Measurements from ENCODE around the gene GPR35. TPM values are rescaled to one million over a fixed set of nuclear protein-coding genes. Genes with fewer than 3 reads are reported as not detected.

GPR35 gene
- total and polyA plus RNA-seq, 2 donors (not counting 3 experiments of a cell fraction or from before 2014, with no cell fraction given) = 0.18 to 0.33 TPM

DNA sequence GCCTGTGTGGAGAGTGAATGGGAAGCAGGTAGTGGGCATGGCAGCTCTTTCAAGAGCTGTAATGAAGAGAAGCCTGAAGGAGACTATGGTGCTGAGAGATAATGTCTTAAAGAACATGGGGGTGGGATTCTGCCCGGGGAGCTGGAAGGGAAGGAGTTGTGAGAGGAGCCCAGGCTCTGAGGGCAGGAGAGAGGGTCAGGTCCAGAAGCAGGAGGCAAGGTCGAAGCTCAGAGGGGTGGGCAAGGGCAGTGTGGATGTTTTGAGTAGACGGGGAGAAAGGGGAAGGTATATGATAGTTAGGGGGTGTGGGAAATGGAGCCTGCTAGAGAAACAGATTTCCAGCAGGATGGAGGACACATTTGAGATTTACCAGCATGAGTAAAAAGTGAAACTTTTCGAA lies 36.6 kb upstream of the GPR35 start:
- TF ChIP-seq, protein P1, sequence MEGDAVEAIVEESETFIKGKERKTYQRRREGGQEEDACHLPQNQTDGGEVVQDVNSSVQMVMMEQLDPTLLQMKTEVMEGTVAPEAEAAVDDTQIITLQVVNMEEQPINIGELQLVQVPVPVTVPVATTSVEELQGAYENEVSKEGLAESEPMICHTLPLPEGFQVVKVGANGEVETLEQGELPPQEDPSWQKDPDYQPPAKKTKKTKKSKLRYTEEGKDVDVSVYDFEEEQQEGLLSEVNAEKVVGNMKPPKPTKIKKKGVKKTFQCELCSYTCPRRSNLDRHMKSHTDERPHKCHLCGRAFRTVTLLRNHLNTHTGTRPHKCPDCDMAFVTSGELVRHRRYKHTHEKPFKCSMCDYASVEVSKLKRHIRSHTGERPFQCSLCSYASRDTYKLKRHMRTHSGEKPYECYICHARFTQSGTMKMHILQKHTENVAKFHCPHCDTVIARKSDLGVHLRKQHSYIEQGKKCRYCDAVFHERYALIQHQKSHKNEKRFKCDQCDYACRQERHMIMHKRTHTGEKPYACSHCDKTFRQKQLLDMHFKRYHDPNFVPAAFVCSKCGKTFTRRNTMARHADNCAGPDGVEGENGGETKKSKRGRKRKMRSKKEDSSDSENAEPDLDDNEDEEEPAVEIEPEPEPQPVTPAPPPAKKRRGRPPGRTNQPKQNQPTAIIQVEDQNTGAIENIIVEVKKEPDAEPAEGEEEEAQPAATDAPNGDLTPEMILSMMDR (IDR thresholded peaks at IDR 0.05; ENCODE audit: extremely low read depth in 1 of 2, insufficient read depth in 1 of 2, low read depth in 1 of 2, low read length in 2 of 2) = no peak
- TF ChIP-seq POLR2AphosphoS5 (IDR thresholded peaks at IDR 0.05; ENCODE audit: insufficient read depth, low read depth, low read length) (no peak), JUN (IDR thresholded peaks at IDR 0.05; ENCODE audit: borderline replicate concordance, insufficient read depth, insufficient read length, low read depth) (no peak), POLR2A (IDR thresholded peaks at IDR 0.05; ENCODE audit: low read depth, low read length) (no peak), MYC (IDR thresholded peaks at IDR 0.05; ENCODE audit: low read depth, low read length) (no peak), GATA2 (IDR thresholded peaks at IDR 0.05; ENCODE audit: insufficient read depth, insufficient read length, low read depth, low read length) (no peak), FOS (IDR thresholded peaks at IDR 0.05; ENCODE audit: borderline replicate concordance, insufficient read depth, low read length) (no peak), EZH2 (IDR thresholded peaks at IDR 0.05; ENCODE audit: borderline replicate concordance, low read depth, low read length, severe bottlenecking) (no peak)
- TF ChIP-seq, protein P2, sequence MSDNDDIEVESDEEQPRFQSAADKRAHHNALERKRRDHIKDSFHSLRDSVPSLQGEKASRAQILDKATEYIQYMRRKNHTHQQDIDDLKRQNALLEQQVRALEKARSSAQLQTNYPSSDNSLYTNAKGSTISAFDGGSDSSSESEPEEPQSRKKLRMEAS (IDR thresholded peaks at IDR 0.05; ENCODE audit: insufficient read depth, insufficient read length) = no peak
- H3K27ac ChIP-seq (ENCODE audit: insufficient read depth, low read depth, low read length) = no peak overlapping the region
- H3K4me1 ChIP-seq (ENCODE audit: control insufficient read depth, extremely low read depth, insufficient read depth, low read length) = peaks cover 17% of the 10 kb centered on the region
- H3K9me1 ChIP-seq (replicated peaks; ENCODE audit: control insufficient read depth, extremely low read depth, insufficient read depth, low read length) = no peaks in the 10 kb centered on the region
- CTCF ChIA-PET = interaction anchor here (0.7 to 5.3 kb wide), 3 partner anchors 22 to 75 kb away, joined by 3 to 47 read pairs (median 4); no protein-coding TSS in a partner anchor
- no peak for FAIRE-seq
- H3K4me3 ChIP-seq (replicated peaks in 1 of 3; ENCODE audit: insufficient read depth in 1 of 3, low read depth in 1 of 3, low read length in 3 of 3) = no peak overlapping the region
- no peak overlapping the region for H3K4me2 ChIP-seq (ENCODE audit: insufficient read depth, low read length)
- no TSS peak for BruUV-seq (replicated peaks)
- DNase-seq (ENCODE audit: low read depth, low spot score) = no peak
- intact Hi-C loops (cut with micrococcal nuclease) (no loop called here), dilution Hi-C loops (cut with MboI; ENCODE audit: extremely low pct_ligation_motif_present, low sequenced_read_pairs) (no loop called here)
- POLR2A ChIA-PET = no interaction called here
- peaks cover 2 to 17% of the 10 kb centered on the region in 2 experiments for H3K36me3 ChIP-seq (ENCODE audit: control insufficient read depth in 2 of 2, extremely low read depth in 1 of 2, insufficient read depth in 2 of 2, low read length in 2 of 2)
- H3K9ac ChIP-seq (replicated peaks; ENCODE audit: extremely low read depth, insufficient read depth, low read length) = no peak overlapping the region
- H3K79me2 ChIP-seq (ENCODE audit: control insufficient read depth, insufficient read depth, low read length) = peaks cover 56% of the 10 kb centered on the region
- H3K9me3 ChIP-seq (replicated peaks; ENCODE audit: control insufficient read depth, insufficient read depth, low read length) = no peaks in the 10 kb centered on the region
- H4K20me1 ChIP-seq (replicated peaks; ENCODE audit: control insufficient read depth, extremely low read depth, insufficient read depth, low read length) = no peaks in the 10 kb centered on the region
- no peak overlapping the region for H2AFZ ChIP-seq (ENCODE audit: low read depth, low read length)
- H3K27me3 ChIP-seq (ENCODE audit: control insufficient read depth in 2 of 2, insufficient read depth in 2 of 2, low read length in 2 of 2) = no peaks in the 10 kb centered on the region

Measured in endothelial cell of umbilical vein (primary cell).